ENCODE data around the gene PEX3. TPM values are rescaled to one million over a fixed set of nuclear protein-coding genes. Genes with fewer than 3 reads are reported as not detected.

Gene PEX3
- total RNA-seq, 1 donor from 2014 or later, result 12.8 TPM

DNA sequence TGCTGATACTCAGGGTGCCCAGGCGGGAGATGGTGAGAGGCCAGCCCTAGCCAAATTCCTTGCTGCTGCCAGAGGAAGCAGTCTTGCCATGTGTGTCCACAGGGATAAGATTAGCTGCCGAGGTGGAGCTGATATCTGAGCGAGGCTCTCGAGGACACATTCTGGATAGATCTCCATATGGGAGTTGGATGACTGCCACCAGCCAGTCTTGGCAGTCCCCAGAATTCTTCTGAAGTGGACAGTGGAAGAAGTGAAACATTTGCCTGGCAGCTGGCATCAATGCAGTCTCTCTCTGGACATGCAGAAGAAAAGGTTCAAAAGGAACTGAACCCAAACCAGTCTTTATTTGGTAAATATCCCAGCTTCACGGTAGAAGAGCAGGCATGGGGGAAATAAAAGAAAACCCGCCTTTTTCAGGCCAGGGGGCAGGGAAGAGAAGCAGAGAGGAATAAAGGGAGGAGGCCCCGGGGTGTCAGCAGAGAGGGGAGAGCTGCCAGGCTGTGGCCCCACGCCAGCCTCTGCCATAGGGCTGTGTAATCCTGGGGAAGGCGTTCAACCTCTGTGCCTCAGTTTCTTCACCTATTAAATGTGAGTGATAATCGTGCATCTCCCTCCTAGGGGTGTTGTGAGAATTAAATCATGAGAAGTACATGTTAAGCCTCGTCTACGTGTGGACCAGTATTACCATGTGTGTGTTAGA lies 64.6 kb downstream of the PEX3 start:
- Mint-ChIP-seq H3K27me3 (peaks cover 5% of the 10 kb centered on the region), H3K27ac (no peak overlapping the region), H3K4me3 (no peak overlapping the region), H3K9me3 (peaks cover 5% of the 10 kb centered on the region), H3K4me1 (ENCODE audit: unreplicated experiment) (peaks cover 15% of the 10 kb centered on the region), H3K36me3 (peaks cover 8% of the 10 kb centered on the region)
- TF ChIP-seq, protein P1, sequence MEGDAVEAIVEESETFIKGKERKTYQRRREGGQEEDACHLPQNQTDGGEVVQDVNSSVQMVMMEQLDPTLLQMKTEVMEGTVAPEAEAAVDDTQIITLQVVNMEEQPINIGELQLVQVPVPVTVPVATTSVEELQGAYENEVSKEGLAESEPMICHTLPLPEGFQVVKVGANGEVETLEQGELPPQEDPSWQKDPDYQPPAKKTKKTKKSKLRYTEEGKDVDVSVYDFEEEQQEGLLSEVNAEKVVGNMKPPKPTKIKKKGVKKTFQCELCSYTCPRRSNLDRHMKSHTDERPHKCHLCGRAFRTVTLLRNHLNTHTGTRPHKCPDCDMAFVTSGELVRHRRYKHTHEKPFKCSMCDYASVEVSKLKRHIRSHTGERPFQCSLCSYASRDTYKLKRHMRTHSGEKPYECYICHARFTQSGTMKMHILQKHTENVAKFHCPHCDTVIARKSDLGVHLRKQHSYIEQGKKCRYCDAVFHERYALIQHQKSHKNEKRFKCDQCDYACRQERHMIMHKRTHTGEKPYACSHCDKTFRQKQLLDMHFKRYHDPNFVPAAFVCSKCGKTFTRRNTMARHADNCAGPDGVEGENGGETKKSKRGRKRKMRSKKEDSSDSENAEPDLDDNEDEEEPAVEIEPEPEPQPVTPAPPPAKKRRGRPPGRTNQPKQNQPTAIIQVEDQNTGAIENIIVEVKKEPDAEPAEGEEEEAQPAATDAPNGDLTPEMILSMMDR (conservative IDR thresholded peaks at IDR 0.05), result no peak
- DNase-seq (ENCODE audit: extremely low spot score, unreplicated experiment), result no peak

DNA sequence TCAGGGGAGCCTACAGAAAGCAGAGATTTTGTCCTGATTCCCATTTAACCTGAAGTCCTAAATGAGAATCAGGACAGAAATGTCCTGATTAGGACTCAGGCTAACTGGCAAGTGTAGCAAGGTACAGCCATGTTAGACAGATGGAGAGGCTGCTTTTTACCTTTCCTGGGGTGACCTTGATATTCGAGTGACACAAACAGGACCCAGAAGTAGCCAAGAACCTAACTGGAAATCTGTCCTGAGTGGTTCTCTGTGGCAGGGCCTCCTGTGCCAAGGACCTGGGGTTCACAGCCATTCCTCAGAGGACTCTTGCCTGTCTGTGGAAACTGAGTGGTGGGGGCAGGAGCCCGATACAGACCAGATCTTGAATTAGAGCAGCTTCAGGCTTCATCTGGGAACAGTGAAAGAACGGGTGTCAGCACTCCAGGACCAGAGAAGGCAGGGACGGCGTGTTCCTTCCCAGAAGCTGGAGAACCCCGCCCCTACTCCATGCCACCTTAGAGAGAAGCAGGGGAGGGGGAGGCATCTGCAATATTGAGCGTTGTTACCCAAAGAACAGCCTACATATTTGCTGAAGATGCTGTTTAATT lies 65.3 kb downstream of the PEX3 start:
- TF ChIP-seq, protein P1 (conservative IDR thresholded peaks at IDR 0.05), result no peak
- Mint-ChIP-seq H3K9me3 (peaks cover 5% of the 10 kb centered on the region), H3K27me3 (peaks cover 5% of the 10 kb centered on the region)

GRCh38 chr6:143516690-143517446 lies 66.3 kb downstream of the PEX3 start:
- TF ChIP-seq, protein P1 (conservative IDR thresholded peaks at IDR 0.05), result no peak
- Mint-ChIP-seq H3K9me3 (peaks cover 5% of the 10 kb centered on the region), H3K27ac (no peak overlapping the region), H3K4me3 (no peak overlapping the region), H3K27me3 (peaks cover 9% of the 10 kb centered on the region), H3K4me1 (ENCODE audit: unreplicated experiment) (peaks cover 10% of the 10 kb centered on the region), H3K36me3 (peaks cover 8% of the 10 kb centered on the region)
- no peak for DNase-seq (ENCODE audit: extremely low spot score, unreplicated experiment)

More for the DNA sequence above, 65.3 kb downstream of the PEX3 start:
- no peak overlapping the region for H3K4me3 Mint-ChIP-seq
- H3K27ac Mint-ChIP-seq, result no peak overlapping the region
- no peak for DNase-seq (ENCODE audit: extremely low spot score, unreplicated experiment)
- peaks cover 8% of the 10 kb centered on the region for H3K36me3 Mint-ChIP-seq
- peaks cover 13% of the 10 kb centered on the region for H3K4me1 Mint-ChIP-seq (ENCODE audit: unreplicated experiment)

- TF ChIP-seq, protein P1 (conservative IDR thresholded peaks at IDR 0.05), result no peak
- Mint-ChIP-seq H3K27ac (no peak overlapping the region), H3K4me1 (ENCODE audit: unreplicated experiment) (peaks cover 10% of the 10 kb centered on the region), H3K27me3 (peaks cover 9% of the 10 kb centered on the region), H3K9me3 (peaks cover 5% of the 10 kb centered on the region), H3K36me3 (peaks cover 8% of the 10 kb centered on the region), H3K4me3 (no peak overlapping the region)
- no peak for DNase-seq (ENCODE audit: extremely low spot score, unreplicated experiment)
Observed at GRCh38 chr6:143517447-143517773, 66.8 kb downstream of the PEX3 start.

DNA sequence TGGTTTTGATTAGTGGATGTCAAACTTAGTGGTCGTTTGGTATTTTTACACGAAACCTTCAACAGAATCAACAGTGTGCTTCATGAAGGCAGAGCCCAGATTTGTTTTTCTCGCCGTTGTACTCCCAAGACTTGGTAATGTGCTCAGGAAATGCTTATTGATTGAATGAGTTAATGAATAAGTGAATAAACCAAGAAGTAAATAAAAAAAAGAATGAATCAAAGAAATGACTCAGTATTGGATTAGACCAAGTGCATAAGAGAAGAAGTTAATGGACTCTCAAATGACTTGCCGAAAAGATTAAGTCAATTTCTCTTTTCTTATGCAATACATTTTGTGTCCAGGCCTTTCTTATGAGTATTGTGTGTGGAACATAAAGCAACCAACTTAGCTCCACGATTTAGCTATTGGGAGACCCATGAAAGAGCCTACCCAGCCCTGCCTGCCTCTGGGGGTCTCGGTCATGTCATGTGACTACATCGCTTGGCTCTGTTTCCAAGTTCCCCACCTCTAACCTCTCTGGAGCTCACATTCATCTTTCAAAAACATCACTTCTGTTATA lies 71.5 kb downstream of the PEX3 start:
- Mint-ChIP-seq H3K27ac (no peak overlapping the region), H3K4me1 (ENCODE audit: unreplicated experiment) (no peaks in the 10 kb centered on the region), H3K9me3 (no peaks in the 10 kb centered on the region), H3K4me3 (no peak overlapping the region), H3K36me3 (peaks cover 4% of the 10 kb centered on the region), H3K27me3 (peaks cover 8% of the 10 kb centered on the region)
- TF ChIP-seq, protein P1 (conservative IDR thresholded peaks at IDR 0.05), result no peak
- DNase-seq (ENCODE audit: extremely low spot score, unreplicated experiment), result no peak
